ENCODE measurements around the gene MYH1.
"Not testable (repeated sequence)": the region's sequence is repeated elsewhere in the genome, so short reads cannot be mapped to it uniquely, and the experiment has no call there.

Gene MYH1

GRCh38 chr17:10518271-10519037 lies at the start of gene MYH1:
TSS of gene MYH1 (minus strand) at chr17:10518542. CDS start at chr17:10516642, 1,900 bp downstream.
- intact Hi-C loops (cut with DNase I), result no loop called here
- DNase-seq, result no peak

- no peak for DNase-seq
- intact Hi-C loops (cut with DNase I), result no loop called here
Observed at GRCh38 chr17:10563991-10564660, 45.8 kb upstream of the MYH1 start.

- intact Hi-C loops (cut with DNase I), result no loop called here
- no peak for DNase-seq
Observed at GRCh38 chr17:10558049-10558448, 39.7 kb upstream of the MYH1 start.

- DNase-seq, result no peak
- intact Hi-C loops (cut with DNase I), result no loop called here
Observed at GRCh38 chr17:10557422-10557821, 39.1 kb upstream of the MYH1 start.

GRCh38 chr17:10556301-10557005 lies 38.1 kb upstream of the MYH1 start:
- DNase-seq, result no peak
- intact Hi-C loops (cut with DNase I), result no loop called here

- DNase-seq, result no peak
- intact Hi-C loops (cut with DNase I), result no loop called here
Observed at GRCh38 chr17:10550014-10550413, 31.7 kb upstream of the MYH1 start.

- intact Hi-C loops (cut with DNase I), result no loop called here
- DNase-seq, result no peak
Observed at GRCh38 chr17:10549096-10549842, 30.9 kb upstream of the MYH1 start, which contains the start of gene MYH2. TSS of gene MYH2 (minus strand) at chr17:10549658. CDS start at chr17:10547920, 1,738 bp downstream.

- no peak for DNase-seq
- intact Hi-C loops (cut with DNase I), result no loop called here
Observed at GRCh38 chr17:10547351-10547750, 29.0 kb upstream of the MYH1 start.

GRCh38 chr17:10543486-10543885 lies 25.1 kb upstream of the MYH1 start:
- DNase-seq; intact Hi-C loops (cut with DNase I): not testable (repeated sequence)

- intact Hi-C loops (cut with DNase I); DNase-seq: not testable (repeated sequence)
Observed at GRCh38 chr17:10541179-10541578, 22.8 kb upstream of the MYH1 start.

- intact Hi-C loops (cut with DNase I), result no loop called here
- no peak for DNase-seq
Observed at GRCh38 chr17:10532026-10532425, 13.7 kb upstream of the MYH1 start.

- intact Hi-C loops (cut with DNase I), result no loop called here
- no peak for DNase-seq
Observed at GRCh38 chr17:10527419-10527818, 9.1 kb upstream of the MYH1 start.

GRCh38 chr17:10526517-10526916 lies 8.2 kb upstream of the MYH1 start:
- no peak for DNase-seq
- intact Hi-C loops (cut with DNase I), result no loop called here

- DNase-seq, result no peak
- intact Hi-C loops (cut with DNase I), result no loop called here
Observed at GRCh38 chr17:10523064-10523463, 4.7 kb upstream of the MYH1 start.

- intact Hi-C loops (cut with DNase I), result no loop called here
- no peak for DNase-seq
Observed at GRCh38 chr17:10521949-10522348, 3.6 kb upstream of the MYH1 start.

- DNase-seq, result no peak
- intact Hi-C loops (cut with DNase I), result no loop called here
Observed at GRCh38 chr17:10516638-10517037, 1.7 kb downstream of the MYH1 start.

- no peak for DNase-seq
- intact Hi-C loops (cut with DNase I), result no loop called here
Observed at GRCh38 chr17:10516065-10516464, 2.3 kb downstream of the MYH1 start.

GRCh38 chr17:10513299-10514067 lies 4.9 kb downstream of the MYH1 start:
- intact Hi-C loops (cut with DNase I), result no loop called here

GRCh38 chr17:10512856-10513255 lies 5.5 kb downstream of the MYH1 start:
- no peak for DNase-seq
- intact Hi-C loops (cut with DNase I), result no loop called here

More at GRCh38 chr17:10513299-10514067, 4.9 kb downstream of the MYH1 start:
- no peak for DNase-seq

GRCh38 chr17:10499950-10500349 lies 18.4 kb downstream of the MYH1 start:
- DNase-seq, result no peak
- intact Hi-C loops (cut with DNase I), result no loop called here
